HS-27A (cell line): ENCODE data around the gene FOXR1.
"Not testable (repeated sequence)": the region's sequence is repeated elsewhere in the genome, so short reads cannot be mapped to it uniquely, and the experiment has no call there.

Experiments
- DNase-seq: peaks from one replicate; pipeline ENCODE4 v3.0.0-alpha.2; 2012; ENCODE audit warnings: low read depth, missing footprints

FOXR1 gene

DNA sequence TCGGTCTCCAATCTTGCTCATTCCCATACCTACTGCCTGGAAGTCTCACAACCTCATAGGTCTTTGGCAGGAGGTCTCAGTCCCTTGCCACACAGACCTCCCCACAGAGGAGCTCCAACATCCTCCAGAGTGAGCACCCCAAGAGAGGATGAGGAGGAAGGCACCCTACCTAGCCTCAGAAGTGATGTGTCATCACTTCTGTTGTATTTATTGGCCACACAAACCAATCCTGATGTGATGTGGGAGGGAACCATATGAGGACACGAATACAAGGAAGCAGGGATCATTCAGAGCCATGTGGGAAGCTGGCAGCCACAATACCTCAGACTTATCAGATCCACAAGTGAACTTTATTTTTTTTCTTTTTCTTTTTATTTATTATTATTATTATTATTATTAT is 24.5 kb upstream of the FOXR1 start:
- no peak for DNase-seq

DNA sequence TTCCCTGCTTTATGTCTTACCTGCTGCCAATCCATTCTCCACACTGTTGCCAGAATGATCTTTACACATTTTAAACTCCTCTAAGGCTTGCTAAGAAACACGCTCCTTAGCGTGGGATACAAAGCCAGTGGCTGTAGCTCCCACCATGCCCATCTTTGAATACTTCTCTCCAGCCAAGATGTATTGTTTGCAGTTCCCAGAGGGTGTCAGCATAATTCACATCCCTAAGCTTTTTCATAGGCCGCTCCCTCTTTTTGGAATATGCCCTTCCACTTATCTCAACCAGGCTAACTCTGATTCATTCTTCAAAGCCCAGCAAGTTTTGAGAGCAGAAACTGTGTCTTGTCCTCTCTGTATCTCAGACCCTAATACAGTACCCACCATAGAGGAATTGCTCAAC is 23.6 kb upstream of the FOXR1 start:
- DNase-seq: no peak

DNA sequence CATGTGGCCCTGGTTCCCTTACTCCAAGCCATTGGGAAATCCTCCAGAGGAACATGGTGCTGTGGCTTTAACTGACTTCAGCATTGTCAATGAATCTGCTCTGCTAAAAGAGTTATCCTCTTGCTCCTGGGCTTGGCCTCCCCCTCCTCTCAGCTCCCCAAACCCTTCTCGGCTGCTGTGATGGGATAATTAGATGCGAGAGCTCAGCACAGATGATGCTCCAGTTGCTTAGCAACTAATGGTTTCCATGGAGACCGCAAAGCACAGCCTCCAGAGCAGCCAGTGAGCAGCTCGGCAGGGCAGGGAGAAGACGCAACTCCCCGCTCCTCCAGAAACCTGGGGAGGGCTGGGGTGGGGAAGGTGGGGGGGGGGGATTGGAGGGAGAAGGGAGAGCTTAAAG is 18.3 kb upstream of the FOXR1 start:
- DNase-seq: no peak

DNA sequence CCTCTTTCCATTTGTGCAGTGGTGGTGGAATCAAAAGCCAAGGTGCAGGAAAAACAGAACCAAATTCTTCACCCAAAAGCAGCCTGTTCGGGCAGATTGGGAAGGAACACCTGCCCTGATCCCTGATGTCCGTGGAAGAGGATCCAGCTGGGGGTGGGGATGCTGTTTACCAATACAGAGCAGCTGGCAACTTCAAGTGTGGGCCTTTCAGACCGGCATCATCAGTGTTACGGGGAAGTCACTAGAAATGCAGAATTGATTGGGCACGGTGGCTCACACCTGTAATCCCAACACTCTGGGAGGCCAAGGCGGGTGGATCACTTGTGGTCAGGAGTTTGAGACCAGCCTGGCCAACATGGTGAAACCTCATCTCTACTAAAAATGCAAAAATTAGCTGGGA is 17.6 kb upstream of the FOXR1 start:
- not testable (repeated sequence) for DNase-seq

DNA sequence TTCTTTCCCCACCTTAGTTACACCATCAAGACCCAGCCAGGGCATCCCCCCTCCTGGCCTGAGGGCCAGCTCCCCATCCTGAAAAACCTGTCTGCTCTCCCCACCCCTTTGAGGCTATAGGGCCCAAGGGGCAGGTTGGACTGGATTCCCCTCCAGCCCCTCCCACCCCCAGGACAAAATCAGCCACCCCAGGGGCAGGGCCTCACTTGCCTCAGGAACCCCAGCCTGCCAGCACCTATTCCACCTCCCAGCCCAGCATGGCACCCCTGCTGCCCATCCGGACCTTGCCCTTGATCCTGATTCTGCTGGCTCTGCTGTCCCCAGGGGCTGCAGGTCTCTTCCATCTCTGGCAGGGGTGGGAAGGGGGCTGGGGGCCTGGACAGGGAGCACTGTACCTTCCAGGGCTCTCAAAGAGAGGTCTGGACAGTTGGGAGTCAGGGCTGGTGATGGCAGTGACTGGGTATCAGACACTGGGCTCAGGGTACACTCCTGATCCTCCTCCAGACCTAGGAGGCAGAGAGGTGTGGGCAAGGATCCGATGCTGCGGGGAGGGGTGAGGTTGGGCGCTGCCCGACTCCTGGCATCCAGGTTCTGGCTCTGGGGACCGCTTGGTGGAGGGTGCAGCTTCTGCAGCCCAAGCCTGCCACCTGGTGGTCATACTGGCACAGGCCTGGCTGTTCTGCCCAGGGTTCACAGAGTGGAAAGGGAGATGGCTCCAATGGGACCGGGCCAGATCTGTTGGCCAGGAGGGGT is 15.3 kb upstream of the FOXR1 start, which contains the start of gene UPK2:
Gene UPK2 (plus strand): TSS at position 205 of the 753 bp plus-strand sequence. CDS start 53 bp downstream, at position 258.
- peak; percentile 33 for DNase-seq

DNA sequence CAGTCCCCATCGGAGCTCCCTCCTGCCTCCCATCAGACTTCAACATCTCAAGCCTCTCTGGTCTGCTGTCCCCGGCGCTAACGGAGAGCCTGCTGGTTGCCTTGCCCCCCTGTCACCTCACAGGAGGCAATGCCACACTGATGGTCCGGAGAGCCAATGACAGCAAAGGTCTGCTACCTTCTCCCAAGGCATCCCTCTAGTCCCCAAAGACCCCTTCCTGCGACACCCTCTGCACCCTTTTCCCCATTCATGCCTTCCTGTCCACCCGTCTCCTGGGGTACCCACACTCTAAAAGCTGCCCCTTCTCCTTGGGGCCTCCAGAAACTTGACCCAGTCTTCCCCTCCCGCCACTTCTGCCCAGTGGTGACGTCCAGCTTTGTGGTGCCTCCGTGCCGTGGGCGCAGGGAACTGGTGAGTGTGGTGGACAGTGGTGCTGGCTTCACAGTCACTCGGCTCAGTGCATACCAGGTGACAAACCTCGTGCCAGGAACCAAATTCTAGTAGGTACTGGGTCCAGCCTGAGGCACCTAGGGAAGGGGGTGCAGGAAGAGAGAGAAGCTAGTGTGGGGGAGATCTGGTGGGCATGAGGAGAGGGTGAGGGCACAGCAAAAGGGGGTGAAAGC is 14.6 kb upstream of the FOXR1 start:
- no peak for DNase-seq

DNA sequence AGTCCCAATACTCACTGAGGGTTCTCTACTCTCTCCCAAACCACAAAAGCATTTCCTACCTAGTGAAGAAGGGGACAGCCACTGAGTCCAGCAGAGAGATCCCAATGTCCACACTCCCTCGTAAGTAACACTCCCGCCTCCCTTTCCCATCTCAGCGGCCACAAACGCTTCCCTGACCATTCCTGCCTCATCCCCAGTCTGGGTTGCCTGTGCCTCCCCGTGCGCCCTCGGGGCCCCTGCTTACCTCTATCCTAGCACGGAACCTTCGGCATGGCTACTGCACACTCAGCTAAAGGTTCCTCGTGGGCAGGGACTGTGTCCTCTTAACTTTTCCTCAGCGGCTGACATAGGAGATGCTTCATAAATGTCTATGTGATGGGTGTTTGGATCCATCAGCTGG is 14.0 kb upstream of the FOXR1 start:
- no peak for DNase-seq

DNA sequence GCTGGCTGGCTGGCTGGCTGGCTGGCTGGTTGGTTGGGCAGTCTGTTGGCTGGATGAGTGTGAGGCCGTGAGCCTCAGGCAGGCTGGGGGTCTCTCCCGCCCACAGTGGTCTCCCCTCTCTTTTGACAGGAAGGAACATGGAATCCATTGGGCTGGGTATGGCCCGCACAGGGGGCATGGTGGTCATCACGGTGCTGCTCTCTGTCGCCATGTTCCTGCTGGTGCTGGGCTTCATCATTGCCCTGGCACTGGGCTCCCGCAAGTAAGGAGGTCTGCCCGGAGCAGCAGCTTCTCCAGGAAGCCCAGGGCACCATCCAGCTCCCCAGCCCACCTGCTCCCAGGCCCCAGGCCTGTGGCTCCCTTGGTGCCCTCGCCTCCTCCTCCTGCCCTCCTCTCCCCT is 13.6 kb upstream of the FOXR1 start:
- no peak for DNase-seq

DNA sequence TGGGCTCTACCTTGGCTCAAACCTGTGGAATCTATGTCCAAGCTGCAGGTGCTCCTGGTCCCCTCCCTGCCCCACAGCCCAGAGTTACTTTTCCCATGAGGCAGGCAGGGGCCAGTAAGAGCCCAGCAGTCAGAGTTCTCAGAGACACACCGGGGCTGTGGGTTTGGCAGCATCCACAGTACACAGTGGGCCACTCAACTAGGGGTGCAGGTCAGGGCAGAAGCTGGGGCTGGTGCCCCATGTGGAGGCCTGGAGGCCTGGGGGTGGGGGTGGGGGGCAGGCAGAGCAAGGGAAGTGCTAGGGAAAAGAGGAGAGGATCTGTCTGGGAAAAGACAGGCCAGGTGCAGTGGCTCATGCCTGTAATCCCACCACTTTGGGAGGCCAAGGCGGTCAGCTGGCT is 13.0 kb upstream of the FOXR1 start:
- no peak for DNase-seq

DNA sequence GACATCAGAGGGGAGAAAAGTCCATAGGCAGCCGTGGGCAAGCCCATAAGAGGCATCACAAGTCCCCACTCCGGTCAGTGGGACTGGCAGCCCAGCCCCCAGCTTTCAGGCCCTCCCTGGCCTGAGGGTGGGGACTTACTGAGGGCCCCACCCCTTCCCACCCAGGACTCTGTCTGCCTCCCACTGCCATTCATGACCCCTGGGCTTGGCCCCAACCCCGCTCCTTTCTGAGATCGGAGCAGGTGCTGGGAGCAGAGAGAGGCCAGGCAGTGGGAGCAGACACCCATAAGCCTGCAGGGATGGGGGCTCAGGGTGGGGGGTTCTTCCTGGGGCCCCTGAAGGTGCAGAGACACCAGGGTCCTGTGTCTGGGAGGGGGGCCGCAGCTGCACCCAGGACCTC is 10.4 kb upstream of the FOXR1 start:
- no peak for DNase-seq

DNA sequence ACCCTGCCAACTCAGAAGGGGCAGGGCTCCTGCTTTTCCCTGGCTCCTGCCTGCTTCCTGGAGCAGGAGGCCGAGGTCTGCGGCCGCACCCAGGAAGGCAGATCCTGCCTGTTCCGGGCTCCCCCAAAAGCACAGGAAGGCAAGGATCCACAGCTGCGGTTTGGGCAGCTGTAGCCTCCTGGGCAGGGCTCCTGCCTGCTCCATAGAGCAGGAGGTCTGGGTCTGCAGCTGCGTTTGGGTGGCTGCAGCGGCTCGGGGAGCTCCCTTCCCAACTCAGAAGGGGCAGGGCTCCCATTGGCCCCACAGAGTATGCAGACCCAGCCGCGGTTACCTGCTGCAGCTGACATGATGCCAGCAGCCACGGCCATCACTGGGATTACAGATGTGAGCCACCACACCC is 10.0 kb upstream of the FOXR1 start:
- DNase-seq: no peak

DNA sequence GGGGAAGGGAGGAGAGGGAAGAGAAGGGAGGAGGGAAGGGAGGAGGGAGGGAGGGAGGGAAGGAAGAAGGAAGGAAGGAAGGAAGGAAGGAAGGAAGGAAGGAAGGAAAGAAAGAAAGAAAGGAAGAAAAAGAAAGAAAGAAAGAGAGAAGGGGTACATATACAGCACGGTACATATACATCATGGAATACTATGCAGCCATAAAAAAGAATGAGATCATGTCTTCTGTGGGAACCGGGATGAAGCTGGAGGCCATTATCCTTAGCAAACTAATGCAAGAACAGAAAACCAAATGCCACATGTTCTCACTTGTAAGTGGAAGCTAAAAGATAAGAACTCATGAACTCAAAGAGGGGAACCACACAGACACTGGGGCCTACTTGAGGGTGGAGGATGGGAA is 2.1 kb upstream of the FOXR1 start:
- DNase-seq: not testable (repeated sequence)

DNA sequence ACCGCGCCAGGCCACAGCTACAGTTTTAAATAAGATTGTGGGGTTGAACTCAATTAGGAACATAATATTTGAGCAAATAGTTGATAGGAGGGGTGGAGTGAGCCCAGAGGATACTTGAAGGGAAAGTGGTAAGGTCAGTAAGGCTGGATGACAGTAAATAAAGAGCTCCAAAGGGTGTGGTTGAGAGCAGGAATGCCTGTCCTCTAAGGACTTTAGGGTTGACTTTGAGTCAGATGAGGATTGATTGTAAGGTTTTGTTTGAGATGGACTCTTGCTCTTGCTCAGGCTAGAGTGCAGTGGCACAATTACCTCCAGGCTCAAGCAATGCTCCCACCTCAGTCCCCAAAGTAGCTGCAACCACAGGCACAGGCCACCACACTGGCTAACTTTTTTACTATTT is 2.4 kb downstream of the FOXR1 start:
- no peak for DNase-seq

DNA sequence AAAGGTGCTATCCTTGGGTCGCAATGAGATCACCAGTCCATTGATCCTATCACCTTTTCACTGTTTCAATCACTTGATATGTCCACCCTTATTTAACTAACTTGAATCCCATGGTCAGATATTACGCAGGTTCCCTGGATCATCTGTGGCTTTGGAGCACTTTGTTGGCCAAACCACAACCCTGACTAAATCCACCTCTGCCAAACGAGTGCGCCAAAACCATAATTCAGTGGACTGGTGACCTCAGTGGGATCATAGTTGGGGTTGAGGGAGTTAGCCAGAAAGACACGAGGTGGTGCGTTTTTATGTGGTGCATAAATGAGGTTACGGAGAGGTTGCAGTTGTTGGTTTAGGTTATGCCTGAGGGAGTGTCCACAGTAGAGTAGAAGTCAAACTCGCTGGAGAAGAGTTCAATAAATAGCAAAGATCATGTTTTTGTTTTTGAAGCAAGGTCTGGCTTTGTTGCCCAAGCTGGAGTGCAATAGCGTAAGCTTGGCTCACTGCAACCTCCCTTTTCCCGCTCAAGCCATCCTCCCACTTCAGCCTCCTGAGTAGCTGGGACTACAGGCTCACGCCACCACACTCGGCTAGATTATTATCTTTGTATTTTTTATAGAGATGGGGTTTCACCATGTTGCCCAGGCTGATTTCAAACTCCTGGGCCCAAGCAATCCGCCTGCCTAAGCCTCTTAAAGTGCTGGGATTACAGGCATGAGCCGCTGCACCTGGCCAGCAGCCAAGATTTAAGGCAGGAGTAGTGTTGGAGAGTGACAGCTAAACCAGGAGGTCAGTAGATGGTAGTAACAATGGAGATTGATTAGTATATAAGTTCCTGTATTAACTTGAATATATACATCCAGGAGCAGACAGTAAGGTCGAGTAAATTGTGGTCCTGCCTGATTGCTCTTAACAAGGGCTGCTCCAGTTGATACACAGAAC is 4.5 kb downstream of the FOXR1 start:
- DNase-seq: no peak

DNA sequence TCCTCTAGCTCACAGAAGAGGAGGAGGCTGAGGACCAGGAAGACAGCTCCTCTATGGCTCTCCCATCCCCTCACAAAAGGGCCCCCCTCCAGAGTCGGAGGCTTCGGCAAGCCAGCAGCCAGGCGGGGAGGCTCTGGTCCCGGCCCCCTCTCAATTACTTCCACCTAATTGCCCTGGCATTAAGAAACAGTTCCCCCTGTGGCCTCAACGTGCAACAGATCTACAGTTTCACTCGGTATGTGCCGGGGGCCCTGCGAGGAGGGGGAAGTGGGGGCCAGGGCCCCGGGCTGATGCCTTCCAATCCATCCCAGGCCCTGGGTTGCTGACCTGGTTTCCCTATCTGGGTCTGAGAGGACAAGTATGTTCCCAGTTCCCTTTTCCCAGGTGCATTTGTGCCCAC is 7.9 kb downstream of the FOXR1 start:
- no peak for DNase-seq

DNA sequence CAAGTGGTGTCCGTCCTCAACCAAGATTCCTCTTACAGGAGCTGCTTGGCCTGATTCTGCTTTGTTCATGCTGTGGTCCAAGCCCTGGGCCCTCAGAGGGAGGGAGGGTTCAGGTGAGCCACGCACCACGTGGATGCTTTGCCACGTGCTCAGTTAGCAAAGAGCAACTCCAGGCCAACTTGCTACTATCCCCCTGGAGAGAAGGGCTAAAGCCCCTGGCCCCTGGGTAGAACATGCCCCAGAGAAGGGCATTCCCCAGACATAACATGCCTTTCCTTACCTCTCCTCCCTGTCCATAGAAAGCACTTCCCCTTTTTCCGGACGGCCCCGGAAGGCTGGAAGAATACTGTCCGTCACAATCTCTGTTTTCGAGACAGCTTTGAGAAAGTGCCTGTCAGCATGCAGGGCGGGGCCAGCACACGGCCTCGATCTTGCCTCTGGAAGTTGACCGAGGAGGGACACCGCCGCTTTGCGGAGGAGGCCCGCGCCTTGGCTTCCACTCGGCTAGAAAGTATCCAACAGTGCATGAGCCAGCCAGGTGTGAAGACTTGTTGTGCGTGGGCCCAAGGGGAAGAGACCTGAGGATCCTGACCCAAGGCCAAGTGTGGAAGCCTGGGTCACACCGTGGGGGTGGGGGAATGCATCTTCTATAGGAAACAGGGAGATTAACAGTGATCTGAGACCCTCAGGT is 8.8 kb downstream of the FOXR1 start:
- DNase-seq: no peak

DNA sequence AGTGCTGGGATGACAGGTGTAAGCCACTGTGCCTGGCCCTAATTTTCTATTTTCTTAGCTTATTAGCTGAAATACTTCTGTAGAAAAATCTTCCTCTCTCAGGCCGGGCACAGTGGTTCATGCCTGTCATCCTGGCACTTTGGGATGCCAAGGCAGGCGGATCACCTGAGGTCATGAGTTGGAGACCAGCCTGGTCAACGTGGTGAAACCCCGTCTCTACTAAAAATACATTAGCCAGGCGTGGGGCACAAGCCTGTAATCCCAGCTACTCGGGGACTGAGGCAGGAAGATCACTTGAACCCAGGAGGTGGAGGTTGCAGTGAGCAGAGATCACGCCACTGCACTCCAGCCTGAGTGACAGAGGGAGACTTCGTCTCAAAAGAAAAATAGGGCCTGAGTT is 12.8 kb downstream of the FOXR1 start:
- DNase-seq: not testable (repeated sequence)

DNA sequence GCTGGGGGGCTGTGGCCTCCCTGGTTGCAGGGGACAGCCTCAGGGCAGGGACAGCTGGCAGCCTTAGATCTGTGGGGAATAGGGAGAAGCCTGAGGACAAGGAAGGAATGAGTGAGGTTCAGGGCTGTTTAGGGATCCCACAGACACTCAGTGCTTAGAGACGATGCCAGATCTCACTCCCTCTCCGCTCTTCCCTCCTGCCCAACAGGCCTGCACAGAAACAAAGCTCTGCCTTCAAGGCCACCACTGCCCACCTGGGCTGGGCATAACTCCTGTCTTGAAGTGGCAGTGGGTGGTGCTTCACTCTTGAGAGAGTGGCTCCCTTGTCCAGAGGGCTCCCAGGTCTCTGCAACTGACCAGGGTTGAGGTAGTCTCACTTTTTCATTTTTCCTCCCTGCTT is 13.3 kb downstream of the FOXR1 start:
- DNase-seq: no peak

DNA sequence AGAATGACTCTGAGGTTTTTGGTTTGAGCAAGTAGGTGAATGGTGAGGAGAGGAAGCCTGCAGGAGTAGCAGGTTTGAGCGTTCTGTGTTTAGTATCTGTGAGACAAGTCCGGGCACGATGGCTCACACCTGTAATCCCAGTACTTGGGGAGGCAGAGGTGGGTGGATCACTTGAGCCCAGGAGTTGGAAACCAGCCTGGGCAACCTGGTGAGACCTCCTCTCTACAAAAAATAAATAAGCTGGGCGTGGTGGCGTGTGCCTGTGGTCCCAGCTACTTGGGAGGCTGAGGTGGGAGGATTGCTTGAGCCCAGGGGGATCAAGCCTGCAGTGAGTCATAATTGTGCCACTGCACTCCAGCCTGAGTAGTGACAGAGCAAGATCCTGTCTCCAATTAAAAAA is 16.7 kb downstream of the FOXR1 start:
- DNase-seq: no peak

DNA sequence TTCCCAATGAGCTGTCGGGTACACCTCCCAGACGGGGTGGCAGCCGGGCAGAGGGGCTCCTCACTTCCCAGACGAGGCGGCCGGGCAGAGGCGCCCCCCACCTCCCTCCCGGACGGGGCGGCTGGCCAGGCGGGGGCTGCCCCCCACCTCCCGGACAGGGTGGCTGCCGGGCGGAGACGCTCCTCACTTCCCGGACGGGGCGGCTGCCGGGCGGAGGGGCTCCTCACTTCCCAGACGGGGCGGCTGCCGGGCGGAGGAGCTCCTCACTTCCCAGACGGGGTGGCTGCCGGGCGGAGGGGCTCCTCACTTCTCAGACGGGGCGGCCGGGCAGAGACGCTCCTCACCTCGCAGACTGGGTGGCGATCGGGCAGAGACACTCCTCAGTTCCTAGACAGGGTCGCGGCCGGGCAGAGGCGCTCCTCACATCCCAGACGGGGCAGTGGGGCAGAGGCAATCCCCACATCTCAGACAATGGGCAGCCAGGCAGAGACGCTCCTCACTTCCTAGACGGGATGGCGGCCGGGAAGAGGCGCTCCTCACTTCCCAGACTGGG is 20.0 kb downstream of the FOXR1 start:
- DNase-seq: not testable (repeated sequence)

DNA sequence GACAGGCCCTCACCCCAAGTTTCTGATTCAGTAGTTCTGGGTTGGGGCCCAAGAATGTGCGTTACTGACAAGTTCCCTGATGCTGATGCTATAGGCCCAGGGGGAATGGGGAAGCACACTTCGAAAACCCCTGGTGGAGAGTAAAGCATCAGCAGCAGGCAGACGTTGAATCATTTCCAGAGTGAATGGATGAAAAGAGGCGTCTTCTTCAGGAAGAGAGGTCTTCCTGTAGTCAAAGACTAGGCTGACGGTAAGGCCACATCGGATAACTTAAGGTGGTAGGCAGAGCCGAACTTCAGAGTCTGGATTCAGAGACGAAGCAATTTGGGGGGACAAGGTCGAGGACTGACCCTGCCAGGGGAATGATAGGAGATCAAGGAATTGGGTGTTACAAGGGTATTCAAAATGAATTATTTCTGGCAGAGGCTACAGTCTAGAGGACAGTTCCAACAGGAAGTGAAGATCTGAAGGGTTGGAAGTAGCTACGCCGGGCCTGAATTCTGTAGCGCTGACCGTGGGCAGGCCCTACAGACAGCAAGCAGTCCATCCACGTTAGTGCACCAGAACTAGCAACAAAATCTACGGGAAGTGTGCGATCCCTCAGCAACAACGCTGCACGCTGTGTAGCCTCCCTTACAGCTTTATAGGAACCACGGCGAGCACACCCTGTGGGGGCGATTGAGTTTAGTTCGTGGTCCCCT is 25.5 kb downstream of the FOXR1 start:
- DNase-seq: no peak
